SU-DHL-6 (cell line): ENCODE data around the gene ASB2.

ENCODE experiments used
- H2AFZ ChIP-seq: fragments of 200-600 bp; sonication (generic); 2 replicates; pipeline ENCODE4 v1.6.1; 2014; ENCODE audit warnings: low read depth, mild to moderate bottlenecking, moderate library complexity, mixed read lengths, antibody characterized with exemption, low read length; ENCODE audit not compliant: severe bottlenecking
- H3F3A ChIP-seq: fragments of 200-600 bp; shearing (Covaris generic); 2 replicates; pipeline ENCODE4 v1.6.0; 2016; ENCODE audit warnings: antibody characterized with exemption, mild to moderate bottlenecking; ENCODE audit not compliant: insufficient read depth
- H3K27ac ChIP-seq: fragments of 200-600 bp; sonication (generic); 2 replicates; pipeline ENCODE4 v1.5.1; 2016; ENCODE audit warnings: low read depth, mild to moderate bottlenecking, low read length, moderate library complexity, mixed read lengths
- H3K27me3 ChIP-seq: fragments of 200-600 bp; sonication (generic), shearing (Covaris generic); 2 replicates; pipeline ENCODE4 v1.6.0; 2014; ENCODE audit warnings: mild to moderate bottlenecking, low read length
- H3K36me3 ChIP-seq: fragments of 200-600 bp; sonication (generic); 2 replicates; pipeline ENCODE4 v1.6.1; 2014; ENCODE audit warnings: mild to moderate bottlenecking, low read length, mixed read lengths
- H3K4me2 ChIP-seq: fragments of 300-600, 200-600 bp; shearing (Covaris generic), sonication (generic); 2 replicates; pipeline ENCODE4 v1.6.0; 2014; ENCODE audit warnings: low read length, low read depth, mild to moderate bottlenecking; ENCODE audit not compliant: poor library complexity, severe bottlenecking
- H3K4me3 ChIP-seq: fragments of 200-600 bp; sonication (generic); 2 replicates; pipeline ENCODE4 v1.5.1; 2014; ENCODE audit warnings: antibody characterized with exemption, low read length, mild to moderate bottlenecking, mixed read lengths; ENCODE audit not compliant: insufficient read depth, poor library complexity, severe bottlenecking
- H3K79me2 ChIP-seq: fragments of 200-600 bp; sonication (generic); 2 replicates; pipeline ENCODE4 v1.6.1; 2014; ENCODE audit warnings: mild to moderate bottlenecking, low read length, moderate library complexity; ENCODE audit not compliant: insufficient read depth
- H3K9ac ChIP-seq: fragments of 200-600 bp; sonication (generic); 2 replicates; pipeline ENCODE4 v1.7.0; 2014; ENCODE audit warnings: mild to moderate bottlenecking, low read length
- H3K9me2 ChIP-seq: fragments of 200-600 bp; sonication (generic); replicated peaks from 2 replicates; pipeline ENCODE4 v1.6.1; 2014; ENCODE audit warnings: low read length; ENCODE audit not compliant: insufficient read depth
- H3K9me3 ChIP-seq: fragments of 200-600 bp; sonication (generic); 2 replicates; pipeline ENCODE4 v1.6.1; 2014; ENCODE audit warnings: low read length, mixed read lengths; ENCODE audit not compliant: insufficient read depth
- H4K20me1 ChIP-seq: fragments of 200-600 bp; sonication (generic); 2 replicates; pipeline ENCODE4 v1.6.1; 2014; ENCODE audit warnings: low read depth, mild to moderate bottlenecking, antibody characterized with exemption, low read length, moderate library complexity, mixed read lengths
- CTCF ChIP-seq: fragments of 200-600 bp; sonication (generic); IDR thresholded peaks from one replicate; pipeline ENCODE4 v1.5.1; 2017; ENCODE audit warnings: antibody characterized with exemption, mild to moderate bottlenecking, low read length, moderate library complexity; ENCODE audit not compliant: insufficient read depth, poor library complexity, severe bottlenecking
- EZH2phosphoT487 ChIP-seq: fragments of 200-600 bp; sonication (generic), shearing (Covaris generic); conservative IDR thresholded peaks from 2 replicates; pipeline ENCODE4 v1.6.1; 2018; ENCODE audit warnings: mild to moderate bottlenecking, antibody characterized with exemption, low read length, moderate library complexity, mixed read lengths

Gene ASB2

GRCh38 chr14:94005324-94006073 lies 29.1 kb upstream of the ASB2 start:
- H3F3A ChIP-seq: no peaks in the 10 kb centered on the region
- no peak overlapping the region for H3K27ac ChIP-seq
- no peak for TF ChIP-seq EZH2phosphoT487
- TF ChIP-seq CTCF: peak; percentile 54
- H3K9me3 ChIP-seq: no peaks in the 10 kb centered on the region
- H3K79me2 ChIP-seq: no peaks in the 10 kb centered on the region
- no peaks in the 10 kb centered on the region for H3K9me2 ChIP-seq
- no peak overlapping the region for H2AFZ ChIP-seq
- H3K27me3 ChIP-seq: no peaks in the 10 kb centered on the region
- no peaks in the 10 kb centered on the region for H4K20me1 ChIP-seq
- no peaks in the 10 kb centered on the region for H3K36me3 ChIP-seq
- H3K9ac ChIP-seq: no peak overlapping the region
- no peak overlapping the region for H3K4me3 ChIP-seq
- no peak overlapping the region for H3K4me2 ChIP-seq

GRCh38 chr14:94004015-94004414 lies 27.6 kb upstream of the ASB2 start:
- H3K9me3 ChIP-seq: no peaks in the 10 kb centered on the region
- H3K36me3 ChIP-seq: no peaks in the 10 kb centered on the region
- H4K20me1 ChIP-seq: no peaks in the 10 kb centered on the region
- TF ChIP-seq EZH2phosphoT487 (no peak), CTCF (no peak)
- no peaks in the 10 kb centered on the region for H3K9me2 ChIP-seq
- no peak overlapping the region for H3K4me2 ChIP-seq
- H3K9ac ChIP-seq: no peak overlapping the region
- H2AFZ ChIP-seq: no peak overlapping the region
- no peaks in the 10 kb centered on the region for H3F3A ChIP-seq
- H3K27ac ChIP-seq: no peak overlapping the region
- H3K79me2 ChIP-seq: no peaks in the 10 kb centered on the region
- no peaks in the 10 kb centered on the region for H3K27me3 ChIP-seq
- no peak overlapping the region for H3K4me3 ChIP-seq

GRCh38 chr14:94003397-94003796 lies 27.0 kb upstream of the ASB2 start:
- Histone ChIP-seq H3K9me3 (no peaks in the 10 kb centered on the region), H2AFZ (no peak overlapping the region), H3K79me2 (no peaks in the 10 kb centered on the region), H3K4me3 (no peak overlapping the region), H3K27me3 (no peaks in the 10 kb centered on the region), H3K4me2 (no peak overlapping the region), H3K9me2 (no peaks in the 10 kb centered on the region), H3K36me3 (no peaks in the 10 kb centered on the region), H3K9ac (no peak overlapping the region), H3F3A (no peaks in the 10 kb centered on the region), H3K27ac (no peak overlapping the region), H4K20me1 (no peaks in the 10 kb centered on the region)
- TF ChIP-seq EZH2phosphoT487 (no peak), CTCF (no peak)
